HG02938 (cell line): Measurements from ENCODE around the gene NNMT.

Experiments used
- ATAC-seq: cut with Tn5 transposase; IDR thresholded peaks from one replicate; pipeline ENCODE4 v1.9.1; 2021; ENCODE audit warnings: mild to moderate bottlenecking, moderate library complexity; ENCODE audit not compliant: unreplicated experiment

Gene NNMT

GRCh38 chr11:114282488-114282887, 13.7 kb upstream of the NNMT start:
- ATAC-seq: no peak

- ATAC-seq: no peak
Observed at GRCh38 chr11:114283422-114283821, 12.8 kb upstream of the NNMT start.

GRCh38 chr11:114284021-114284420, 12.2 kb upstream of the NNMT start:
- ATAC-seq: no peak

- ATAC-seq: no peak
Observed at GRCh38 chr11:114284914-114285313, 11.3 kb upstream of the NNMT start.

GRCh38 chr11:114285599-114285998, 10.6 kb upstream of the NNMT start:
- no peak for ATAC-seq

GRCh38 chr11:114286229-114286628, 10.0 kb upstream of the NNMT start:
- no peak for ATAC-seq

- ATAC-seq: no peak
Observed at GRCh38 chr11:114287154-114287553, 9.0 kb upstream of the NNMT start.

GRCh38 chr11:114288136-114288535, 8.1 kb upstream of the NNMT start:
- no peak for ATAC-seq

GRCh38 chr11:114289779-114290178, 6.4 kb upstream of the NNMT start:
- ATAC-seq: no peak

GRCh38 chr11:114290503-114291235, 5.5 kb upstream of the NNMT start:
- ATAC-seq: no peak

GRCh38 chr11:114291381-114291780, 4.8 kb upstream of the NNMT start:
- ATAC-seq: no peak

- ATAC-seq: no peak
Observed at GRCh38 chr11:114291842-114292680, 4.1 kb upstream of the NNMT start.

- ATAC-seq: no peak
Observed at GRCh38 chr11:114293201-114293711, 2.9 kb upstream of the NNMT start.

- no peak for ATAC-seq
Observed at GRCh38 chr11:114296605-114297372, 590 bp downstream of the NNMT start.

- ATAC-seq: no peak
Observed at GRCh38 chr11:114297806-114298709, 1.9 kb downstream of the NNMT start.

- ATAC-seq: no peak
Observed at GRCh38 chr11:114298710-114299109, 2.5 kb downstream of the NNMT start.

GRCh38 chr11:114301088-114301487, 4.9 kb downstream of the NNMT start:
- ATAC-seq: no peak

GRCh38 chr11:114301927-114302326, 5.7 kb downstream of the NNMT start:
- ATAC-seq: no peak

GRCh38 chr11:114302663-114303062, 6.5 kb downstream of the NNMT start:
- ATAC-seq: no peak

- no peak for ATAC-seq
Observed at GRCh38 chr11:114304065-114304464, 7.9 kb downstream of the NNMT start.
